Ascending aorta (tissue), 2 donors: Measurements from ENCODE around the gene SLC9C1. TPM values are rescaled to one million over a fixed set of nuclear protein-coding genes. Genes with fewer than 3 reads are reported as not detected.

ENCODE experiments used
- DNase-seq, 2 donors: peaks; one replicate each; pipeline ENCODE4 v3.0.0-alpha.2; 2019; ENCODE audit warnings: low spot score in 2 of 2
- H3K27ac ChIP-seq, 2 donors: fragments of 200-600 bp; sonication (generic); one replicate each; pipeline ENCODE4 v1.5.1; 2016 to 2017; ENCODE audit warnings: mild to moderate bottlenecking in 1 of 2
- H3K27me3 ChIP-seq: fragments of 200-600 bp; sonication (generic); one replicate; pipeline ENCODE4 v1.5.1; 2017
- H3K36me3 ChIP-seq, 2 donors: fragments of 200-600 bp; sonication (generic); one replicate each; pipeline ENCODE4 v1.5.1; 2016
- H3K4me1 ChIP-seq, 2 donors: fragments of 200-600 bp; sonication (generic); one replicate each; pipeline ENCODE4 v1.5.1; 2016 to 2017; ENCODE audit warnings: mild to moderate bottlenecking in 1 of 2
- H3K4me3 ChIP-seq, 2 donors: fragments of 200-600 bp; sonication (generic); one replicate each; pipeline ENCODE4 v1.5.1; 2016 to 2017; ENCODE audit warnings: mild to moderate bottlenecking in 1 of 2
- H3K9me3 ChIP-seq, 2 donors: fragments of 200-600 bp; sonication (generic); one replicate each; pipeline ENCODE4 v1.5.1; 2016
- intact Hi-C: fragments of 100-400 bp; cut with DNase I; formaldehyde crosslinking; loops from one replicate; pipeline ENCODE4 v1.15.1; 2023
- total RNA-seq: library from RNA; depleted of rRNA; stranded (reverse); fragments of >200 nt; gene quantifications from one replicate; pipeline ENCODE4 v1.1.0, GENCODE V29; 2016
- TF ChIP-seq, protein P1 (sequence below), 3 experiments: fragments of 200-600 bp in 2 of 3; fragments of 450-650 bp in 1 of 3; sonication (generic) in 2 of 3; IDR thresholded peaks; one replicate each; pipeline ENCODE4 v1.5.1; 2016 to 2019; ENCODE audit warnings: antibody characterized with exemption in 3 of 3, mild to moderate bottlenecking in 1 of 3, moderate library complexity in 1 of 3

The SLC9C1 gene
- total RNA-seq, 1 donor from 2014 or later, result 0.32 TPM

DNA sequence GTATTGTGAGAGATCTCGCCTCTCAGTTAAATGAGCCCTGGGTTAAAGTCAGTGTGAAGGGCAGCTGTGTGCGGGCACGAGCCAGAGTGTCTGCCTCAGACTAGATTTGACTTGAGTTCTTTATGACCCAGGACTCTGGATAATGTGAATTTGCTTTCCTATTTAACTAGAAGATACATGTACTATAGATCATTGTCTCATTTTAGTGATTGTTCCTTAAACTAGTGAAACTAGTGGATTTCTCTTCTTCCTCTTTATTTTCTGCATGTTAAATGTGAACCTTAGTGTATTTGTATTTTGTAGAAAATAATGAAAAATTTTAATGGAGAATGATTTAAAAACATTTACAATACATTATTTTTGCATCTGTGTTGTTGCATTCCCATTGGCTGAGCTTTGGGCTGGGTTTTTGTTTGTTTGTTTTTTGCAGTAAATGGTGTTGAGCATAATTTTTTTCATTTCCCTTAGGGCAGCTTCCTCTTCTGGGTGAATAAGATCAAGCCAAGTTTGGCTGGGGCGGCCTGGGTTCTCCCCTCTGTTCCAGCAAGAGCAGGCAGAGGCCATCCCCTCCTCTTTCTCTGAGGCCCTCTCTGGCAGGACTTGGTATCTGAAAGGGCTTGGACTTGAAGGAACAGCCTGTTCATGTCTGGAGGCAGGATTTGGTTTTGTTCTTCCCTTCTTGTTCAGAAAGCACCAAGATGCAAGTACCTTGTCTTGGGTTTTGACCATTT lies 176.0 kb downstream of the SLC9C1 start:
- Histone ChIP-seq H3K9me3 (no peaks in the 10 kb centered on the region), H3K4me1 (no peaks in the 10 kb centered on the region), H3K4me3 (no peak overlapping the region), H3K36me3 (peaks cover 3 to 11% of the 10 kb centered on the region in 2 donors), H3K27ac (no peak overlapping the region), H3K27me3 (no peaks in the 10 kb centered on the region)
- intact Hi-C loops, result no loop called here
- DNase-seq, result no peak
- TF ChIP-seq, protein P1, sequence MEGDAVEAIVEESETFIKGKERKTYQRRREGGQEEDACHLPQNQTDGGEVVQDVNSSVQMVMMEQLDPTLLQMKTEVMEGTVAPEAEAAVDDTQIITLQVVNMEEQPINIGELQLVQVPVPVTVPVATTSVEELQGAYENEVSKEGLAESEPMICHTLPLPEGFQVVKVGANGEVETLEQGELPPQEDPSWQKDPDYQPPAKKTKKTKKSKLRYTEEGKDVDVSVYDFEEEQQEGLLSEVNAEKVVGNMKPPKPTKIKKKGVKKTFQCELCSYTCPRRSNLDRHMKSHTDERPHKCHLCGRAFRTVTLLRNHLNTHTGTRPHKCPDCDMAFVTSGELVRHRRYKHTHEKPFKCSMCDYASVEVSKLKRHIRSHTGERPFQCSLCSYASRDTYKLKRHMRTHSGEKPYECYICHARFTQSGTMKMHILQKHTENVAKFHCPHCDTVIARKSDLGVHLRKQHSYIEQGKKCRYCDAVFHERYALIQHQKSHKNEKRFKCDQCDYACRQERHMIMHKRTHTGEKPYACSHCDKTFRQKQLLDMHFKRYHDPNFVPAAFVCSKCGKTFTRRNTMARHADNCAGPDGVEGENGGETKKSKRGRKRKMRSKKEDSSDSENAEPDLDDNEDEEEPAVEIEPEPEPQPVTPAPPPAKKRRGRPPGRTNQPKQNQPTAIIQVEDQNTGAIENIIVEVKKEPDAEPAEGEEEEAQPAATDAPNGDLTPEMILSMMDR (IDR thresholded peaks at IDR 0.05), result no peak

DNA sequence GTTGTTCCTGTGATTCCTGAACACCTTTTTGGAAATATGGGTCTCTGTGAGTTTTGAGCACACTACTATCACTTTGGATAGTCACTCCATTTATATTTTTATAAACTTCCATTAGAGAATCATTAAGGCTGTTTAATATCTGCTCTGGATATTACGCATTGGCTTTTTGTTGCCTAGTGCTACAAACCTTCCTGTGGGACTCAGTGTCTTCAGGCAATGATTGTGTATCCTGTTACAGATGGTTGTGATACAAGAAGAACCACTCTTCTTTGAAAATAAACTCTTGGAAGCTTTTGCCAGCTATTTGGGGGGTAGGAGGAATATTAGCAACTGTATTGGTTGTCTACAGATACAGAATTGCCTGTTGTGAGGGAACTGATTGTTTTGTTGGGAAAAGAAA lies 176.6 kb downstream of the SLC9C1 start:
- Histone ChIP-seq H3K36me3 (peaks cover 3 to 14% of the 10 kb centered on the region in 2 donors), H3K4me3 (no peak overlapping the region), H3K27ac (no peak overlapping the region), H3K27me3 (no peaks in the 10 kb centered on the region), H3K9me3 (no peaks in the 10 kb centered on the region), H3K4me1 (no peaks in the 10 kb centered on the region)
- DNase-seq, result no peak
- intact Hi-C loops, result no loop called here
- TF ChIP-seq, protein P1 (IDR thresholded peaks at IDR 0.05), result no peak

DNA sequence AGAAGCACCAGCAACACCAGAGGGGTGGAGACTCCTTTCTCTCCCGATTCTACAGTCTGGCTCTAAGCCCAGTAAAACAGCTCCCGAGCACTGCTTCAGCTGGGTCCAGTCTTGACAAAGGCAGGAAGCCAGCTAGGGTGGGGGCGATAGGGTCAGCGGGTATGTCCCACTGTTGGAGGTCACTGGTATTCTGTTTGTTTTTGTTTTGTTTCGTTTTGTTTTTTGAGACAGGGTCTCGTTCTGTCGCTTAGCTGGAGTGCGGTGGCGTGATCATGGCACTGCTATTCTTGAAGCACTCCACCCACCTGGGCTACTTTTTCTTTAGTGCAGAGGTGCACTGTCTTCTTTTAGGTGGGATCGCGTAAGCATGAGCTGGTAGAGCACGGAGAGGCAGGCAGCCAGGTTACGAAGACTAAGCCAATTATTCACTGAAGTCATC lies 177.2 kb downstream of the SLC9C1 start:
- Histone ChIP-seq H3K4me1 (no peaks in the 10 kb centered on the region), H3K36me3 (peaks cover 3 to 14% of the 10 kb centered on the region in 2 donors), H3K9me3 (no peaks in the 10 kb centered on the region), H3K27ac (no peak overlapping the region), H3K4me3 (no peak overlapping the region), H3K27me3 (no peaks in the 10 kb centered on the region)
- intact Hi-C loops, result no loop called here
- DNase-seq, result no peak
- TF ChIP-seq, protein P1 (IDR thresholded peaks at IDR 0.05), result no peak

DNA sequence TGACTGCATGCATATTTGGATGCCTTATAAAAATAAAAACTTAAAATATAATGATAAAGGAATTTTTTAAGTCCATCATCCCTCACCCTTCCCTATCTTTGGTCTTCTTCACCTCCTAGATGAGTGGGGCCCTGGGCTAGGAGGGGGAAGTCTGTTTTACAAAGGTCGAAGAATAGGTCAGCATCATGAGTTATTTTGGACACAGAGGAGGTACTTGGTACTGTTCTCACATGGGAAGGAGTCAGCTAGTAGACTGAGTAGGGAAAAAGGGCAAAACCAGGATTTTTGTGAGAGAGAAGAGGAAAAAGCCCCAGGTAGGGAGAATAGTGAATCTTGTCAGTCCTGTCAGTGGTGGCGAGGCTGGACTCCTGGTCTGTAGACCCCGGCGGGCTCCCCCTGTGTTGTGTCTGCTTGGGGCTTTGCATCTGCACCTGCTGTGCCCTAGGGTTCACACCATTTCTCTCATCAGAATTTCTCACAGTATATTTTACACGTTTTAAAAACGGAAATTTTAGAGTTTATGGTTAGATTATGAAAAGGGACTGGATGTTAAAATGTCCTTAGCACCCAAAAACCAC lies 178.1 kb downstream of the SLC9C1 start:
- Histone ChIP-seq H3K36me3 (peaks cover 3 to 20% of the 10 kb centered on the region in 2 donors), H3K4me3 (no peak overlapping the region), H3K27ac (no peak overlapping the region), H3K9me3 (no peaks in the 10 kb centered on the region), H3K27me3 (no peaks in the 10 kb centered on the region), H3K4me1 (no peaks in the 10 kb centered on the region)
- intact Hi-C loops, result no loop called here
- DNase-seq, result no peak
- TF ChIP-seq, protein P1 (IDR thresholded peaks at IDR 0.05), result no peak

DNA sequence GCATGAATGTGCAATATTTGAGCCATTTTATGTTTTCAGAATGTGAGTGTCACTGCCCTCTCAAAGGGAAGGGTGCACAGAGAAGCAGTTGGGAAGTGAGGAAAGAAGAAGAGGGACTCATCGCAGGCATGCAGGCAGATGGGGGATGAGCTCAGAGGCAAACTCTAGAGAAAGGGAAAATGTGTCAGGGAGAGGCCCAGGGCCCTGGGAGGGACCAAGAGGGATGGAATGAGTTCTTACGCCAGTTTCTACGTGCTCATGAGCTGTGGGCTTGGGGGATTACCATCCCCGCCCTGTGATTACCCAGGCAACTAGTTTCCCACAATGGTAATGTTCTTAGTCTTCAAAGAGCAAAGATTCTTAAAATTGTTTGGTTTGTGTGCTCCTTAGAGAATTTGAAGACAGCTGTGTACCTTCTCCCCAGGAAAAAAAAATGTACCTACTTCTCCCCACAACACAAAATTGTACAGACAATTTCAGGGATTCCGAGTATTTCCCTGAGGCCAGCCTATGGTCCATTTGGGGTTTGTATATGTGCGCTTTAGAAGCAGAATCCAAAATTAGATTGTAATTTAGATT lies 178.8 kb downstream of the SLC9C1 start:
- intact Hi-C loops, result no loop called here
- peaks cover 3 to 20% of the 10 kb centered on the region in 2 donors for H3K36me3 ChIP-seq
- H3K27me3 ChIP-seq, result no peaks in the 10 kb centered on the region
- no peak overlapping the region for H3K4me3 ChIP-seq
- no peaks in the 10 kb centered on the region for H3K9me3 ChIP-seq
- H3K27ac ChIP-seq, result no peak overlapping the region
- TF ChIP-seq, protein P1 (IDR thresholded peaks at IDR 0.05), result no peak
- H3K4me1 ChIP-seq, result no peaks in the 10 kb centered on the region
- DNase-seq, result no peak
